Tibial nerve (tissue), 4 donors: Measurements from ENCODE around the gene USP3. TPM values are rescaled to one million over a fixed set of nuclear protein-coding genes. Genes with fewer than 3 reads are reported as not detected.

ENCODE experiments used
- DNase-seq, 2 donors: peaks; one replicate each; pipeline ENCODE4 v3.0.0-alpha.2; 2019; ENCODE audit warnings: low spot score in 2 of 2
- H3K27ac ChIP-seq, 4 donors: fragments of 200-600 bp; sonication (generic) in 3 of 4; one replicate each; pipeline ENCODE4 v1.5.1; 2017 to 2019; ENCODE audit warnings: mild to moderate bottlenecking in 1 of 4
- H3K27me3 ChIP-seq, 2 donors: fragments of 200-600 bp; sonication (generic) in 1 of 2; one replicate each; pipeline versions ENCODE4 v1.5.1 to v1.6.0; 2017 to 2019
- H3K36me3 ChIP-seq, 3 donors: fragments of 200-600 bp; sonication (generic); one replicate each; pipeline ENCODE4 v1.5.1; 2018 to 2019
- H3K4me1 ChIP-seq, 4 donors: fragments of 200-600 bp; sonication (generic) in 3 of 4; one replicate each; pipeline ENCODE4 v1.5.1; 2017 to 2019
- H3K4me3 ChIP-seq, 4 donors: fragments of 200-600 bp; sonication (generic) in 3 of 4; one replicate each; pipeline ENCODE4 v1.5.1; 2017 to 2019; ENCODE audit warnings: mild to moderate bottlenecking in 1 of 4, moderate library complexity in 1 of 4
- H3K9me3 ChIP-seq, 4 donors: fragments of 200-600 bp; sonication (generic) in 3 of 4; one replicate each; pipeline ENCODE4 v1.5.1; 2017 to 2019
- EP300 ChIP-seq, 2 donors: sonication (generic); formaldehyde crosslinking; IDR thresholded peaks; one replicate each; pipeline ENCODE4 v1.6.1; 2017; ENCODE audit warnings: antibody characterized with exemption in 2 of 2, mild to moderate bottlenecking in 1 of 2
- POLR2A ChIP-seq, 2 donors: fragments of 450-650 bp; IDR thresholded peaks; one replicate each; pipeline ENCODE4 v1.6.1; 2017; ENCODE audit warnings: antibody characterized with exemption in 2 of 2, mild to moderate bottlenecking in 2 of 2, moderate library complexity in 2 of 2
- WGBS, 2 donors: methylation state at CpG; one replicate each; pipeline ENCODE4 v1.1.5; 2018; 5-methylcytosine and 5-hydroxymethylcytosine counted together
- total RNA-seq, 4 donors: library from RNA; depleted of rRNA; stranded (reverse); fragments of >200 nt; gene quantifications; one replicate each; pipeline ENCODE4 v1.1.0, GENCODE V29; 2016
- TF ChIP-seq, protein P1 (sequence below), 5 experiments: fragments of 200-600 bp in 3 of 5; fragments of 450-650 bp in 2 of 5; sonication (generic) in 3 of 5; IDR thresholded peaks; one replicate each; pipeline ENCODE4 v1.5.1; 2016 to 2019; ENCODE audit warnings: antibody characterized with exemption in 5 of 5, mild to moderate bottlenecking in 3 of 5, moderate library complexity in 2 of 5

The USP3 gene
- total RNA-seq, 4 donors from 2014 or later, result 32.8 to 47.3 (median 38.3) TPM

DNA sequence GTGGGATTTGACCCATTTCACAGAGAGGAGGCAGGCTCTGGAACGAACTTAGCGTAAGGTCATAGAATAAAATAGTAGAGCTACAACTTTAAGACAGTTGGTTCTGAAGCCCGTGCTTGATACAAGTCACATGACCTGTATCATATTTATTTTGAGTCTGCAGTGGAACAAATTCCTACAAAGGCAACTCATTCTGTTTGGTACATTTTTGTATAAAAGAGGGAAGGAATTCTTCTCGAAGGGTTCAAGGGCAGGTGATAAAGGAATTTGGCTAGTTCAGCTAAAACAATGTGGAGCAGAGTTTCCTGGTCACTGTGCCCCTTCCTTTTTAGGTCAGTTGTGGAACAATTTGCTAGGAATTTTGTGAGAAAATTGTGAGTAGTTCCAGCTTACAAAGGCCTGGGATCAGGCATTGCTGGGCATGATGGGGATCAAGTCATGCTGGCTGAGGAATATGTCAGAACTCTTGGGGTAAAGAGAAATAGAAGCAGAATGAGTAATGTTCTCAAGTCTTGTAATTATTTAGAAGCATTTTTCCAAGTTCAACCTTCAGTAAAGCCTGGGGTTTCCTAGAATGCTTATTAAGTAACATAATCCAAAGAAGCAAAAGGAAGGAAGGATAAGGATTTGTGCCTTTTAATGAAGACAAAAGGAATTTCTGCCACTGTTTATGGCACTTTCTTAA, 19.1 kb downstream of the USP3 start:
- WGBS, 2 donors, result 33 to 34% methylated on average over 4 of the region's 4 CpGs
- Histone ChIP-seq H3K4me3 (no peak overlapping the region), H3K27ac (no peak overlapping the region), H3K9me3 (no peaks in the 10 kb centered on the region), H3K4me1 (peaks cover 0 to 63% (median 30%) of the 10 kb centered on the region in 4 donors), H3K27me3 (no peaks in the 10 kb centered on the region), H3K36me3 (no peaks in the 10 kb centered on the region)
- DNase-seq, result no peak
- TF ChIP-seq POLR2A (IDR thresholded peaks at IDR 0.05) (no peak), EP300 (IDR thresholded peaks at IDR 0.05) (no peak)
- TF ChIP-seq, protein P1, sequence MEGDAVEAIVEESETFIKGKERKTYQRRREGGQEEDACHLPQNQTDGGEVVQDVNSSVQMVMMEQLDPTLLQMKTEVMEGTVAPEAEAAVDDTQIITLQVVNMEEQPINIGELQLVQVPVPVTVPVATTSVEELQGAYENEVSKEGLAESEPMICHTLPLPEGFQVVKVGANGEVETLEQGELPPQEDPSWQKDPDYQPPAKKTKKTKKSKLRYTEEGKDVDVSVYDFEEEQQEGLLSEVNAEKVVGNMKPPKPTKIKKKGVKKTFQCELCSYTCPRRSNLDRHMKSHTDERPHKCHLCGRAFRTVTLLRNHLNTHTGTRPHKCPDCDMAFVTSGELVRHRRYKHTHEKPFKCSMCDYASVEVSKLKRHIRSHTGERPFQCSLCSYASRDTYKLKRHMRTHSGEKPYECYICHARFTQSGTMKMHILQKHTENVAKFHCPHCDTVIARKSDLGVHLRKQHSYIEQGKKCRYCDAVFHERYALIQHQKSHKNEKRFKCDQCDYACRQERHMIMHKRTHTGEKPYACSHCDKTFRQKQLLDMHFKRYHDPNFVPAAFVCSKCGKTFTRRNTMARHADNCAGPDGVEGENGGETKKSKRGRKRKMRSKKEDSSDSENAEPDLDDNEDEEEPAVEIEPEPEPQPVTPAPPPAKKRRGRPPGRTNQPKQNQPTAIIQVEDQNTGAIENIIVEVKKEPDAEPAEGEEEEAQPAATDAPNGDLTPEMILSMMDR (IDR thresholded peaks at IDR 0.05), result no peak

DNA sequence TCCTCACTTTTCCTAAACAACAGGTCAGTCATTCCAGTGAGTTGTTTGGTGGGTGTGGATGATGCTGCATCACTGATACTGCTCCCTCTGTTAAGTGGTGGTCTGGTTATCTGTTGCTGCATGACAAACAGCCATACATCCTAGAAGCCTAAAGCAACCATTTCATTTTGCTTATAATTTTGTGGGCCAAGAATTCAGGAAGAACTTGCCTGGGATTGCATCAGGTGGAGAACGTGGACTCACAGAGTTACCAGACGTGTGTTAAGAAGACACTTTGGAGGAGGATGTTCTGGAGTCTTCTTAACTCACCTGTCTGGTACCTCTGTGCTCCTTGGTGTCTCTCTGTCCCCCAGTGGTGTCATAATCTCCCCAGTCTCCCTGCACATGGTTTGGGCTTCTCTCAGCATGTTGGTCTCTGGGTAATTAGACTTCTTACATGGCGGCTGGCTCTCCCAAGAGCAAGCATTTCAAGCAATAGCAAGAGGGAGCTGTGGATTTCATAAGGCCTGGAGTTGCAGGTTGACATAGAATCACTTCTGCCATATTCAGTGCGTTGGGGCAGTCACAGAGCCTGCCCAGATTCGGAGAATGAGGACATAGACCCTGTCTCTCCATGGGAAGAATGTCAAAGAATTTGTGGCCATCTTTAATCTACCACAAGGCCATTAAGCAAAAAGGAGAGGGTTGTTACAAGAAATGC, 20.1 kb downstream of the USP3 start:
- H3K4me3 ChIP-seq, result no peak overlapping the region
- no peaks in the 10 kb centered on the region for H3K9me3 ChIP-seq
- H3K36me3 ChIP-seq, result no peaks in the 10 kb centered on the region
- 95 to 96% methylated on average over 5 of the region's 5 CpGs for WGBS, 2 donors
- no peaks in the 10 kb centered on the region for H3K27me3 ChIP-seq
- H3K27ac ChIP-seq, result no peak overlapping the region
- no peak for DNase-seq
- TF ChIP-seq EP300 (IDR thresholded peaks at IDR 0.05) (no peak), POLR2A (IDR thresholded peaks at IDR 0.05) (no peak)
- TF ChIP-seq, protein P1 (IDR thresholded peaks at IDR 0.05), result no peak
- H3K4me1 ChIP-seq, result peaks cover 0 to 63% (median 28%) of the 10 kb centered on the region in 4 donors

DNA sequence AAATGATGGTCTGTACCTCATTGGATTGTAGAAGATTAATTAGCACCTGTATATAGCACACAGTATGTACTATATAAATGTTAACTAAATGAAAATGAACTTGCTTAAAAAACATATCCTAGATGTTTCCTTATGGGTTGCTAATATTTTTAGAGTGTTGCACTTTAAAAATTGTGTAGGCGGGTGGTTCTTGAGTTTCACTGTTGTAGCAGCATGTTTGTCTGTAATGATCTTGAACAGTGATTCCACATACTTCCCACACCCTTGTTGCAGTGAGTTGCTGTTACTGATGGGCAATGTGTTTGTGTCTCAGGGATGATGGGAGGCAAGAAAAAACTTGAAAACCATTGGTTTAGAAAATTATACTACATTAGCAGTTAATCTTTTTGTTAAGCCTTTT, 22.0 kb downstream of the USP3 start:
- DNase-seq, result no peak
- Histone ChIP-seq H3K4me3 (no peak overlapping the region), H3K36me3 (no peaks in the 10 kb centered on the region), H3K4me1 (peaks cover 0 to 50% (median 23%) of the 10 kb centered on the region in 4 donors), H3K27me3 (no peaks in the 10 kb centered on the region), H3K9me3 (no peaks in the 10 kb centered on the region), H3K27ac (no peak overlapping the region)
- WGBS, 2 donors, result 63 to 72% methylated on average over 1 of the region's 1 CpG
- TF ChIP-seq POLR2A (IDR thresholded peaks at IDR 0.05) (no peak), EP300 (IDR thresholded peaks at IDR 0.05) (no peak)
- TF ChIP-seq, protein P1 (IDR thresholded peaks at IDR 0.05), result no peak

DNA sequence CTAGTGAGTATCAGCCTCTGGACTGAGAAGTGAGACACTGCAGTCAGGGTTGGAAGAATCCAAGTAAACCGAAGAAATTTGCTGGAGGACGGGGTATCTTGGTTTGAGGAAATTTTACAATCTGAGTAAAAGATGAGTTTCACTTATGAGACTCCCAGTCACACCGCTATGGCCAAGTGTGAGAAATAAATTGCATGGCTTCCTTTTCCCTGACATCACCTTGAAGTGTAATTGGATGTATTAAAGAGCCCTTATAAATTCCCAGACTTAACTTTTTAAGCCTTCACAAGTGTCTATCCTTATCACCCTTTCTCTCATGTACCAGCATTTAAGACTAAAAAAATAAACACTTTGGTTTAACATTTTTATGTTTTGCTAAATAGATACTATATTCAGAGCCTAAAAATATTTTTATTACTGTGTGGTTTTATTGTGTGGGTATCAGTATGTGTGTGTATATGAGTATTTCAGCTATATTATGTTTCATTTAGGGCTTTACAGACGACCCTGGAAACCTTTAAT, 23.8 kb downstream of the USP3 start:
- WGBS, 2 donors, result 74 to 93% methylated on average over 4 of the region's 4 CpGs
- no peak for DNase-seq
- peaks cover 0 to 47% (median 13%) of the 10 kb centered on the region in 4 donors for H3K4me1 ChIP-seq

More for the DNA sequence above, 23.8 kb downstream of the USP3 start:
- TF ChIP-seq, protein P1 (IDR thresholded peaks at IDR 0.05), result no peak
- no peaks in the 10 kb centered on the region for H3K36me3 ChIP-seq
- H3K4me3 ChIP-seq, result no peak overlapping the region
- no peaks in the 10 kb centered on the region for H3K9me3 ChIP-seq
- H3K27me3 ChIP-seq, result no peaks in the 10 kb centered on the region
- H3K27ac ChIP-seq, result no peak overlapping the region
